H1 (cell line): ENCODE measurements around the gene MYLIP.
A peak's percentile ranks its signal among the peaks of the same experiment; 100 is the strongest.

Experiments used
- BRCA1 ChIP-seq: IDR thresholded peaks from 2 replicates; pipeline ENCODE4 v1.6.1; 2012; ENCODE audit warnings: low read depth, low read length, improper control_type of control experiment
- CREB1 ChIP-seq: IDR thresholded peaks from 2 replicates; pipeline ENCODE4 v1.6.1; 2012; ENCODE audit warnings: inconsistent platforms
- CTCF ChIP-seq, 3 experiments: IDR thresholded peaks; 1 replicate in 2 of 3; 2 replicates in 1 of 3; pipeline versions ENCODE4 v1.5.1 to v1.6.1; 2011; ENCODE audit warnings: low read length in 3 of 3, mild to moderate bottlenecking in 3 of 3, inconsistent platforms in 2 of 3, low read depth in 1 of 3, moderate library complexity in 1 of 3; ENCODE audit not compliant: insufficient read depth in 1 of 3; ENCODE audit errors: control extremely low read depth in 1 of 3
- E2F6 ChIP-seq: IDR thresholded peaks from 2 replicates; pipeline ENCODE4 v1.6.1; 2012; ENCODE audit warnings: inconsistent platforms
- EZH2 ChIP-seq: fragments of 200-600 bp; sonication (generic); IDR thresholded peaks from 2 replicates; pipeline ENCODE4 v1.7.1; 2012; ENCODE audit warnings: low read depth, mild to moderate bottlenecking, moderate library complexity, low read length, inconsistent platforms; ENCODE audit not compliant: severe bottlenecking
- GABPA ChIP-seq: IDR thresholded peaks from 2 replicates; pipeline ENCODE4 v1.6.1; 2011; ENCODE audit warnings: mild to moderate bottlenecking, low read length, moderate library complexity, borderline replicate concordance; ENCODE audit not compliant: insufficient read depth
- KDM1A ChIP-seq: fragments of 200-600, 300-600 bp; sonication (generic); IDR thresholded peaks from 2 replicates; pipeline ENCODE4 v1.7.1; 2016; ENCODE audit warnings: mild to moderate bottlenecking, low read length, borderline replicate concordance
- MAX ChIP-seq: IDR thresholded peaks from 2 replicates; pipeline ENCODE4 v1.6.1; 2012; ENCODE audit warnings: inconsistent platforms
- POLR2A ChIP-seq, 2 experiments: IDR thresholded peaks; 1 replicate in 1 of 2; 2 replicates in 1 of 2; pipeline ENCODE4 v1.6.1; 2011; ENCODE audit warnings: low read depth in 2 of 2, low read length in 2 of 2, mild to moderate bottlenecking in 2 of 2; ENCODE audit errors: control extremely low read depth in 1 of 2
- POLR2AphosphoS5 ChIP-seq: IDR thresholded peaks from 2 replicates; pipeline ENCODE4 v1.6.1; 2011; ENCODE audit warnings: low read depth, low read length
- SP2 ChIP-seq: IDR thresholded peaks from 2 replicates; pipeline ENCODE4 v1.6.1; 2012; ENCODE audit warnings: mild to moderate bottlenecking, low read length, inconsistent platforms
- SRF ChIP-seq: IDR thresholded peaks from 2 replicates; pipeline ENCODE4 v1.6.1; 2011; ENCODE audit warnings: mild to moderate bottlenecking, low read depth, low read length, moderate library complexity
- SUZ12 ChIP-seq: fragments of 200-600 bp; sonication (generic); IDR thresholded peaks from 2 replicates; pipeline ENCODE4 v1.6.1; 2012; ENCODE audit warnings: mild to moderate bottlenecking, inconsistent platforms, low read length, moderate library complexity, mixed read lengths
- USF2 ChIP-seq: IDR thresholded peaks from 2 replicates; pipeline ENCODE4 v1.6.1; 2011; ENCODE audit warnings: low read length, improper control_type of control experiment

- TF ChIP-seq SRF (no peak), SUZ12 (no peak), CTCF (IDR thresholded peaks at IDR 0.05; ENCODE audit: control extremely low read depth in 1 of 3, insufficient read depth in 1 of 3, low read depth in 1 of 3, low read length in 3 of 3) (no peak), KDM1A (no peak), SP2 (no peak), USF2 (no peak), POLR2A (IDR thresholded peaks at IDR 0.05; ENCODE audit: control extremely low read depth in 1 of 2, low read depth in 2 of 2, low read length in 2 of 2) (peak in 1 of 2 experiments; percentile 32; a peak in 1 of 3 replicates), POLR2AphosphoS5 (no peak), BRCA1 (no peak), E2F6 (no peak), EZH2 (no peak), GABPA (no peak), MAX (no peak; the same call in 1 of the 2 replicates), CREB1 (no peak)
Observed at GRCh38 chr6:16129623-16130401, 926 bp downstream of the MYLIP start.
